Esophagus muscularis mucosa (tissue), 4 donors: ENCODE data around the gene PKMYT1. TPM values are rescaled to one million over a fixed set of nuclear protein-coding genes. Genes with fewer than 3 reads are reported as not detected.

Source experiments
- DNase-seq: peaks from one replicate; pipeline ENCODE4 v3.0.0-alpha.2; 2017; ENCODE audit errors: extremely low spot score
- H3K27ac ChIP-seq, 4 donors: fragments of 200-600 bp; sonication (generic); replicated peaks in 1 of 4; 1 replicate in 3 of 4; 2 replicates in 1 of 4; pipeline ENCODE4 v1.5.1; 2016 to 2019; ENCODE audit warnings: mild to moderate bottlenecking in 1 of 4
- H3K27me3 ChIP-seq, 4 donors: fragments of 200-600 bp; sonication (generic); one replicate each; pipeline versions ENCODE4 v1.5.1 to v1.6.0; 2016 to 2019
- H3K36me3 ChIP-seq, 4 donors: fragments of 200-600 bp; sonication (generic); one replicate each; pipeline ENCODE4 v1.5.1; 2016 to 2019
- H3K4me1 ChIP-seq, 4 donors: fragments of 200-600 bp; sonication (generic); one replicate each; pipeline ENCODE4 v1.5.1; 2016 to 2019
- H3K4me3 ChIP-seq, 4 donors: fragments of 200-600 bp; sonication (generic); 1 replicate in 2 of 4; 2 replicates in 2 of 4; pipeline ENCODE4 v1.5.1; 2016 to 2019; ENCODE audit warnings: mild to moderate bottlenecking in 4 of 4, moderate library complexity in 1 of 4
- H3K9me3 ChIP-seq, 4 donors: fragments of 200-600 bp; sonication (generic); 1 replicate in 3 of 4; 2 replicates in 1 of 4; pipeline ENCODE4 v1.5.1; 2016 to 2019
- CTCF ChIP-seq, 3 experiments: fragments of 200-600 bp in 2 of 3; fragments of 450-650 bp in 1 of 3; sonication (generic) in 2 of 3; IDR thresholded peaks; one replicate each; pipeline ENCODE4 v1.5.1; 2017 to 2019; ENCODE audit warnings: antibody characterized with exemption in 3 of 3, mild to moderate bottlenecking in 2 of 3, moderate library complexity in 1 of 3
- EP300 ChIP-seq: sonication (generic); formaldehyde crosslinking; IDR thresholded peaks from one replicate; pipeline ENCODE4 v1.6.1; 2017; ENCODE audit warnings: antibody characterized with exemption
- POLR2A ChIP-seq: fragments of 450-650 bp; IDR thresholded peaks from one replicate; pipeline ENCODE4 v1.6.1; 2017; ENCODE audit warnings: antibody characterized with exemption, moderate library complexity, mild to moderate bottlenecking, low read depth
- POLR2AphosphoS5 ChIP-seq, 2 donors: sonication (generic); formaldehyde crosslinking; IDR thresholded peaks; one replicate each; pipeline ENCODE4 v1.6.1; 2017; ENCODE audit warnings: antibody characterized with exemption in 2 of 2
- WGBS: methylation state at CpG from one replicate; pipeline ENCODE4 v1.1.5; 2018; 5-methylcytosine and 5-hydroxymethylcytosine counted together
- intact Hi-C: fragments of 100-400 bp; cut with DNase I; formaldehyde crosslinking; loops from one replicate; pipeline ENCODE4 v1.15.1; 2023
- total RNA-seq, 4 donors: library from RNA; depleted of rRNA; stranded (reverse); fragments of >200 nt; gene quantifications; one replicate each; pipeline versions ENCODE4 v1.1.0 to v1.2.1, GENCODE V29; 2016

The PKMYT1 gene
- total RNA-seq, 4 donors from 2014 or later, result 0.57 to 2.5 TPM; not detected in 2

- TF ChIP-seq EP300 (no peak), CTCF (IDR thresholded peaks at IDR 0.05) (no peak), POLR2A (no peak), POLR2AphosphoS5 (IDR thresholded peaks at IDR 0.05) (no peak)
- no peaks in the 10 kb centered on the region for H3K9me3 ChIP-seq
- peaks cover 11 to 20% (median 19%) of the 10 kb centered on the region in 4 donors for H3K36me3 ChIP-seq
- no peak overlapping the region for H3K4me3 ChIP-seq
- WGBS, result 95% methylated on average over 4 of the region's 8 CpGs
- H3K4me1 ChIP-seq, result peaks cover 34 to 59% (median 51%) of the 10 kb centered on the region in 4 donors
- no peak for DNase-seq
- intact Hi-C loops, result no loop called here
- H3K27me3 ChIP-seq, result peaks cover 0 to 39% (median 21%) of the 10 kb centered on the region in 4 donors
- H3K27ac ChIP-seq, result no peak overlapping the region
Measured at GRCh38 chr16:3027489-3027795, 47.2 kb upstream of the PKMYT1 start.

GRCh38 chr16:3026609-3027488 is 46.6 kb upstream of the PKMYT1 start:
- H3K9me3 ChIP-seq, result no peaks in the 10 kb centered on the region
- peaks cover 40 to 65% (median 57%) of the 10 kb centered on the region in 4 donors for H3K4me1 ChIP-seq
- TF ChIP-seq EP300 (no peak), POLR2A (no peak), CTCF (IDR thresholded peaks at IDR 0.05) (no peak), POLR2AphosphoS5 (IDR thresholded peaks at IDR 0.05) (no peak)
- H3K27me3 ChIP-seq, result peaks cover 0 to 33% (median 21%) of the 10 kb centered on the region in 4 donors
- WGBS, result 94% methylated on average over 24 of the region's 24 CpGs
- intact Hi-C loops, result no loop called here
- H3K36me3 ChIP-seq, result peaks cover 11 to 20% (median 19%) of the 10 kb centered on the region in 4 donors
- no peak overlapping the region for H3K4me3 ChIP-seq
- DNase-seq, result no peak
- H3K27ac ChIP-seq, result no peak overlapping the region

GRCh38 chr16:3026003-3026378 is 45.7 kb upstream of the PKMYT1 start:
- no peak for DNase-seq
- intact Hi-C loops, result no loop called here
- 92% methylated on average over 8 of the region's 8 CpGs for WGBS
- Histone ChIP-seq H3K9me3 (no peaks in the 10 kb centered on the region), H3K27ac (no peak overlapping the region), H3K4me1 (peaks cover 48 to 73% (median 66%) of the 10 kb centered on the region in 4 donors), H3K4me3 (no peak overlapping the region), H3K36me3 (peaks cover 11 to 23% (median 20%) of the 10 kb centered on the region in 4 donors), H3K27me3 (peaks cover 0 to 26% (median 17%) of the 10 kb centered on the region in 4 donors)
- TF ChIP-seq POLR2AphosphoS5 (IDR thresholded peaks at IDR 0.05) (no peak), POLR2A (no peak), EP300 (no peak), CTCF (IDR thresholded peaks at IDR 0.05) (no peak)

- DNase-seq, result no peak
- 94% methylated on average over 18 of the region's 18 CpGs for WGBS
Measured at GRCh38 chr16:3025032-3026002, 45.1 kb upstream of the PKMYT1 start.

More at GRCh38 chr16:3025032-3026002, 45.1 kb upstream of the PKMYT1 start:
- peaks cover 48 to 80% (median 73%) of the 10 kb centered on the region in 4 donors for H3K4me1 ChIP-seq
- no peak overlapping the region for H3K27ac ChIP-seq
- intact Hi-C loops, result no loop called here
- H3K4me3 ChIP-seq, result no peak overlapping the region
- H3K9me3 ChIP-seq, result no peaks in the 10 kb centered on the region
- peaks cover 11 to 23% (median 20%) of the 10 kb centered on the region in 4 donors for H3K36me3 ChIP-seq
- peaks cover 0 to 19% (median 10%) of the 10 kb centered on the region in 4 donors for H3K27me3 ChIP-seq
- TF ChIP-seq CTCF (IDR thresholded peaks at IDR 0.05) (no peak), POLR2A (no peak), POLR2AphosphoS5 (IDR thresholded peaks at IDR 0.05) (no peak), EP300 (no peak)
